ENCODE results near the gene TFDP1. TPM values are rescaled to one million over a fixed set of nuclear protein-coding genes. Genes with fewer than 3 reads are reported as not detected.

Gene TFDP1
- total RNA-seq, 5 donors from 2014 or later (not counting 1 experiment from before 2014, with no cell fraction given), result 25.8 to 38.3 (median 34.1) TPM

GRCh38 chr13:113555141-113555540 lies 29.4 kb upstream of the TFDP1 start:
- Mint-ChIP-seq H3K4me3 (no peak overlapping the region), H3K27ac (no peak overlapping the region), H3K9me3 (no peaks in the 10 kb centered on the region), H3K4me1 (no peaks in the 10 kb centered on the region), H3K36me3 (peaks cover 18% of the 10 kb centered on the region), H3K27me3 (no peaks in the 10 kb centered on the region)
- Histone ChIP-seq H3K27ac (ENCODE audit: low read length) (no peak overlapping the region), H3K4me1 (ENCODE audit: control insufficient read depth in 1 of 2, extremely low read depth in 1 of 2, insufficient read depth in 2 of 2, low read length in 2 of 2) (no peaks in the 10 kb centered on the region), H3K4me3 (ENCODE audit: control insufficient read depth in 1 of 2, extremely low read depth in 1 of 2, low read length in 1 of 2) (no peak overlapping the region), H3K36me3 (ENCODE audit: control insufficient read depth in 2 of 2, extremely low read depth in 1 of 2, insufficient read depth in 1 of 2, low read length in 1 of 2) (peaks cover 0 to 19% of the 10 kb centered on the region in 2 donors), H3K27me3 (replicated peaks in 1 of 2; ENCODE audit: control insufficient read depth in 2 of 2, extremely low read depth in 1 of 2, insufficient read depth in 2 of 2, low read length in 1 of 2) (no peaks in the 10 kb centered on the region), H3K9me3 (no peaks in the 10 kb centered on the region)
- ChIA-PET CTCF (no interaction called here), POLR2A (no interaction called here)
- ATAC-seq (replicated peaks in 1 of 4) (no peak), DNase-seq (no peak)
- WGBS (ENCODE audit: insufficient coverage), result 100% methylated on average over 4 of the region's 4 CpGs

DNA sequence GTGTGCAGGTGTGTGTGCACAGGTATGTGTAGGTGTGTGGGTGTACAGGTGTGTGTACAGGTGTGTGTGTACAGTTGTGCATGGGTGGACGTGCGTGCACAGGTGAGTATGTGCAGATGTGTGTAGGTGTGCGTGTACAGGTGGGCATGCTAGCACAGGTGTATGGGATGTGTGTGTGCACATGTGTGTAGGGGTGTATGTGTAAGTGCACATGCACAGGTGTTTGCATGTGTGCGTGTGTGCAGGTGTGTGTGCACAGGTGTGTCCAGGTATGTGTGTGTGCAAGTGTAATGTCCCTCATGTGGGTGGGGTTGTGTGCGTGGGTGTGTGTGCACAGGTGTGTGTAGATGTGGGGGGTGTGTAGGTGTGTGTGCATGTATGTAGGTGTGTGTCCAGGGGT lies 27.5 kb upstream of the TFDP1 start:
- H3K4me3 Mint-ChIP-seq, result no peak overlapping the region
- H3K27ac Mint-ChIP-seq, result no peak overlapping the region
- no peaks in the 10 kb centered on the region for H3K9me3 ChIP-seq
- no peaks in the 10 kb centered on the region for H3K27me3 Mint-ChIP-seq
- no peaks in the 10 kb centered on the region for H3K4me1 ChIP-seq (ENCODE audit: control insufficient read depth in 1 of 2, extremely low read depth in 1 of 2, insufficient read depth in 2 of 2, low read length in 2 of 2)
- POLR2A ChIA-PET, result no interaction called here
- peaks cover 7% of the 10 kb centered on the region for H3K36me3 Mint-ChIP-seq
- CTCF ChIA-PET, result no interaction called here
- H3K27me3 ChIP-seq (replicated peaks in 1 of 2; ENCODE audit: control insufficient read depth in 2 of 2, extremely low read depth in 1 of 2, insufficient read depth in 2 of 2, low read length in 1 of 2), result no peaks in the 10 kb centered on the region
- DNase-seq, result no peak
- H3K27ac ChIP-seq (ENCODE audit: low read length), result no peak overlapping the region
- H3K9me3 Mint-ChIP-seq, result no peaks in the 10 kb centered on the region
- peaks cover 0 to 10% of the 10 kb centered on the region in 2 donors for H3K36me3 ChIP-seq (ENCODE audit: control insufficient read depth in 2 of 2, extremely low read depth in 1 of 2, insufficient read depth in 1 of 2, low read length in 1 of 2)
- ATAC-seq (replicated peaks in 1 of 4), result no peak
- H3K4me3 ChIP-seq (ENCODE audit: control insufficient read depth in 1 of 2, extremely low read depth in 1 of 2, low read length in 1 of 2), result no peak overlapping the region
- no peaks in the 10 kb centered on the region for H3K4me1 Mint-ChIP-seq
- WGBS (ENCODE audit: insufficient coverage), result 95% methylated on average over 5 of the region's 5 CpGs

DNA sequence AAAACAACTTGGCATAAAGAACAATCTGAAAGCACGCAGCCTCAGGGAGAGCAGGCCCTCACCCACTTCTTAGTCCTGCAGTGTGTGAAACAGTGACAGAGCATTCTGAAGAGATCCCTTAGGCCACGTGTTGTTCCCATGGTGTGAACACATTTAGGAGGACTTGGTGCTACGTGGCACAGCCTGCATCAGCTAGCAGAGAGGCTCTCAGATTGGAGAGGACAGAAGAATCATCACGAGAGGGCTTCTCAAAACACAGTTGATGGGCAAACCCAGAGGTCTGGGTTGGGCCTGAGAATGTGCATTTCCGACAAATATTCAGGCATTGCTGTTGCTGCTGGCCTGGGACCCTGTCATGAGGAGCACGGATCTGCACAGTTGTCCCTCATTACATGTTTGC lies 26.1 kb upstream of the TFDP1 start:
- H3K27ac ChIP-seq (ENCODE audit: low read length), result no peak overlapping the region
- peaks cover 0 to 4% of the 10 kb centered on the region in 2 donors for H3K36me3 ChIP-seq (ENCODE audit: control insufficient read depth in 2 of 2, extremely low read depth in 1 of 2, insufficient read depth in 1 of 2, low read length in 1 of 2)
- H3K9me3 Mint-ChIP-seq, result no peaks in the 10 kb centered on the region
- no peak for ATAC-seq (replicated peaks in 1 of 4)
- H3K27me3 Mint-ChIP-seq, result no peaks in the 10 kb centered on the region
- H3K9me3 ChIP-seq, result no peaks in the 10 kb centered on the region
- no peak overlapping the region for H3K4me3 ChIP-seq (ENCODE audit: control insufficient read depth in 1 of 2, extremely low read depth in 1 of 2, low read length in 1 of 2)
- H3K4me1 Mint-ChIP-seq, result peaks cover 0 to 4% (median 3%) of the 10 kb centered on the region in 3 donors
- ChIA-PET CTCF (no interaction called here), POLR2A (no interaction called here)
- 74% methylated on average over 6 of the region's 6 CpGs for WGBS (ENCODE audit: insufficient coverage)
- H3K27ac Mint-ChIP-seq, result no peak overlapping the region
- DNase-seq, result no peak
- H3K36me3 Mint-ChIP-seq, result no peaks in the 10 kb centered on the region
- H3K27me3 ChIP-seq (replicated peaks in 1 of 2; ENCODE audit: control insufficient read depth in 2 of 2, extremely low read depth in 1 of 2, insufficient read depth in 2 of 2, low read length in 1 of 2), result no peaks in the 10 kb centered on the region
- H3K4me1 ChIP-seq (ENCODE audit: control insufficient read depth in 1 of 2, extremely low read depth in 1 of 2, insufficient read depth in 2 of 2, low read length in 2 of 2), result peaks cover 0 to 5% of the 10 kb centered on the region in 2 experiments
- H3K4me3 Mint-ChIP-seq, result no peak overlapping the region

DNA sequence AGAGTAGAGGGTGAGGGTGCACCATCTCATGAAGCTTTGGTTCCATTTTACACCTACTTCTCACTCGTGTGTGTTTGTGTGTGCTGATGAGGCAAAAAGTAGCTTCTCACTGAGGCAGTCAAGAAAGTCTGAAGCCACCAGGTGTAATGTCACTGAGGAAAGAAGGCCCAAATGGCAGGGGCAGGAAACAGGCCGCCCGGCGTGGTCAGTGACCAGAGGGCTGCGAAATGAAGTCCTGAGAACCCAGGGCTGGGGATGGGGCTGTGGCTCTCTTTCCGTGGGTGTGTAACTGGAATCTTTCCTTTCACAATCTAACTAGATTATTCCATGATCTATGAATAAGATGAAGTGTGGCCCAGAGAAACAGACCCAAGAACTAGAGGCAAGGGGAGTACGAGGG lies 25.5 kb upstream of the TFDP1 start:
- Mint-ChIP-seq H3K27me3 (no peaks in the 10 kb centered on the region), H3K27ac (no peak overlapping the region), H3K9me3 (no peaks in the 10 kb centered on the region), H3K4me1 (peaks cover 0 to 4% (median 3%) of the 10 kb centered on the region in 3 donors), H3K36me3 (no peaks in the 10 kb centered on the region), H3K4me3 (no peak overlapping the region)
- ATAC-seq (replicated peaks in 1 of 4) (no peak), DNase-seq (no peak)
- peaks cover 0 to 3% of the 10 kb centered on the region in 2 experiments for H3K27me3 ChIP-seq (replicated peaks in 1 of 2; ENCODE audit: control insufficient read depth in 2 of 2, extremely low read depth in 1 of 2, insufficient read depth in 2 of 2, low read length in 1 of 2)
- WGBS (ENCODE audit: insufficient coverage), result 80% methylated on average over 1 of the region's 7 CpGs
- no peak overlapping the region for H3K27ac ChIP-seq (ENCODE audit: low read length)
- no peak overlapping the region for H3K4me3 ChIP-seq (ENCODE audit: control insufficient read depth in 1 of 2, extremely low read depth in 1 of 2, low read length in 1 of 2)
- no peaks in the 10 kb centered on the region for H3K36me3 ChIP-seq (ENCODE audit: control insufficient read depth in 2 of 2, extremely low read depth in 1 of 2, insufficient read depth in 1 of 2, low read length in 1 of 2)
- ChIA-PET CTCF (no interaction called here), POLR2A (no interaction called here)
- H3K9me3 ChIP-seq, result no peaks in the 10 kb centered on the region
- peaks cover 0 to 5% of the 10 kb centered on the region in 2 experiments for H3K4me1 ChIP-seq (ENCODE audit: control insufficient read depth in 1 of 2, extremely low read depth in 1 of 2, insufficient read depth in 2 of 2, low read length in 2 of 2)

DNA sequence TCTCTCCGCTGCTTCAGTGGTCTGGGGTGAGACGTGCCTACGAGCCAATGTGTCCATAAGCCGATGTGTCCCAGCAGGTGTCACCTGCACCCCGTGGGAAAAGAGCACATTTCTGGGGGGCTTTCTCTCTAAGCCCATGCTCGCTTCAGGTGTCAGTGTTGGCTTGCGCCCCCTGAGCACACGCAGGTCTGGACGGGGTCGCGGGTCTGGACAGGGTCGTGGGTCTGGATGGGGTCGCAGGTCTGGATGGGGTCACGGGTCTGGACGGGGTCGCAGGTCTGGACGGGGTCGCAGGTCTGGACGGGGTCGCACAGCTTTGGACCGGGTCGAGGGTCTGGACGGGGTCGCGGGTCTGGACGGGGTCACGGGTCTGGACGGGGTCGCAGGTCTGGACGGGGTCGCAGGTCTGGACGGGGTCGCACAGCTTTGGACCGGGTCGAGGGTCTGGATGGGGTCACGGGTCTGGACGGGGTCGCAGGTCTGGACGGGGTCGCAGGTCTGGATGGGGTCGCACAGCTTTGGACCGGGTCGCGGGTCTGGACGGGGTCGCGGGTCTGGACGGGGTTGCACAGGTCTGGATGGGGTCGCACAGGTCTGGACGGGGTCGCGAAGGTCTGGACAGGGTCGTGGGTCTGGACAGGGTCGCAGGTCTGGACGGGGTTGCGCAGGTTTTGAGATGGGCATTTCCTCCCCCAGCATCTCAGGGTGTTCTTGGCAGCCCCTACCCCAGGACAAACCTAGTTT lies 24.5 kb upstream of the TFDP1 start:
- ATAC-seq (replicated peaks in 1 of 4) (no peak), DNase-seq (no peak)
- Histone ChIP-seq H3K4me3 (ENCODE audit: control insufficient read depth in 1 of 2, extremely low read depth in 1 of 2, low read length in 1 of 2) (no peak overlapping the region), H3K27me3 (replicated peaks in 1 of 2; ENCODE audit: control insufficient read depth in 2 of 2, extremely low read depth in 1 of 2, insufficient read depth in 2 of 2, low read length in 1 of 2) (peaks cover 0 to 13% of the 10 kb centered on the region in 2 experiments), H3K9me3 (no peaks in the 10 kb centered on the region), H3K4me1 (ENCODE audit: control insufficient read depth in 1 of 2, extremely low read depth in 1 of 2, insufficient read depth in 2 of 2, low read length in 2 of 2) (peaks cover 0 to 5% of the 10 kb centered on the region in 2 experiments), H3K36me3 (ENCODE audit: control insufficient read depth in 2 of 2, extremely low read depth in 1 of 2, insufficient read depth in 1 of 2, low read length in 1 of 2) (no peaks in the 10 kb centered on the region), H3K27ac (ENCODE audit: low read length) (no peak overlapping the region)
- H3K4me3 Mint-ChIP-seq, result no peak overlapping the region
- no peaks in the 10 kb centered on the region for H3K36me3 Mint-ChIP-seq
- ChIA-PET CTCF (no interaction called here), POLR2A (no interaction called here)
- WGBS (ENCODE audit: insufficient coverage), result 92% methylated on average over 43 of the region's 56 CpGs
- peaks cover 0 to 4% (median 3%) of the 10 kb centered on the region in 3 donors for H3K4me1 Mint-ChIP-seq
- no peaks in the 10 kb centered on the region for H3K9me3 Mint-ChIP-seq
- no peaks in the 10 kb centered on the region for H3K27me3 Mint-ChIP-seq
- no peak overlapping the region for H3K27ac Mint-ChIP-seq

DNA sequence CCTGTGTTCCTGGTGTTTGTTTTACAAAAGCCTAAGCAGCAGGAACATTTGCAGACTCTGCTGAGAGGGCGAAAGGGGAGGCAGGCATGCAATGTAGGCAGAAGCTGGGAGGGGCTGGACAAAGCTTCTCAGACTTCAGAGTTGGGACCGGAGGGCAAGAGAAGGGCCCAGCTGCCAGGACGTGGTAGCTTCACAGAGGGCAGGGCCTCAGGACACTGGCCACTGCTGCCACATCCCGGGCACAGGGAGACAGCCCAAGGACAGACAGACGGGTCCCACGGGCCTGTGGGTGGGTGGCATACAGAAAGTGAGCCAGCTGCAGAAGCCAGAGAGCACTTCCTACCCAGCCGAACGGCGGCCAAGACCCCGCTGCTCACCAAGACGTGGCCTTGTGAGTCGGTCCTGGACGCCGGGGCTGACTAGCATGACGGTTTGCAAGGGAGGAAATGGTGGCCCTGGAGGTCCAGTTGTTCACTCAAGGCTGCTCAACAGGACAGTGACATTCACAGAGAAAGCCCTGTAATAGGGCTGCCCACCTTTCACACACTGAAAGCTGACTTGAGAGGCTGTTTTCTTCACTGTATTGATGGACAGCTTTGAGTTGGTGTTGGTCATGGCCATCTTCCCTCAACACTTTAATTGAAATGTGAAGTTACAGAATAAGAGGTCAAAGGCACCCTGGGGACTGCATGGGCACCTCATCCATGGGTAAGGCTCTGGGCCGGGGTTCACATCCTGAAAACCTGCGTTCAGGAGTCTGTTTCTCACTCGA lies 23.7 kb upstream of the TFDP1 start:
- H3K36me3 ChIP-seq (ENCODE audit: control insufficient read depth in 2 of 2, extremely low read depth in 1 of 2, insufficient read depth in 1 of 2, low read length in 1 of 2), result no peaks in the 10 kb centered on the region
- H3K9me3 Mint-ChIP-seq, result no peaks in the 10 kb centered on the region
- H3K4me1 Mint-ChIP-seq, result peaks cover 0 to 4% (median 3%) of the 10 kb centered on the region in 3 donors
- no peak overlapping the region for H3K27ac ChIP-seq (ENCODE audit: low read length)
- H3K4me3 Mint-ChIP-seq, result no peak overlapping the region
- CTCF ChIA-PET, result no interaction called here
- H3K4me3 ChIP-seq (ENCODE audit: control insufficient read depth in 1 of 2, extremely low read depth in 1 of 2, low read length in 1 of 2), result no peak overlapping the region
- peaks cover 0 to 5% of the 10 kb centered on the region in 2 experiments for H3K4me1 ChIP-seq (ENCODE audit: control insufficient read depth in 1 of 2, extremely low read depth in 1 of 2, insufficient read depth in 2 of 2, low read length in 2 of 2)
- no peak overlapping the region for H3K27ac Mint-ChIP-seq
- no peak for ATAC-seq (replicated peaks in 1 of 4)
- WGBS (ENCODE audit: insufficient coverage), result 80% methylated on average over 15 of the region's 18 CpGs
- no peak for DNase-seq
- H3K27me3 ChIP-seq (replicated peaks in 1 of 2; ENCODE audit: control insufficient read depth in 2 of 2, extremely low read depth in 1 of 2, insufficient read depth in 2 of 2, low read length in 1 of 2), result peaks cover 0 to 19% of the 10 kb centered on the region in 2 experiments
- POLR2A ChIA-PET, result no interaction called here
- H3K27me3 Mint-ChIP-seq, result peaks cover 3 to 5% of the 10 kb centered on the region in 2 donors
- H3K9me3 ChIP-seq, result no peaks in the 10 kb centered on the region
- no peaks in the 10 kb centered on the region for H3K36me3 Mint-ChIP-seq
